Caco-2 (cell line): ENCODE results near the gene CGNL1. TPM values are rescaled to one million over a fixed set of nuclear protein-coding genes. Genes with fewer than 3 reads are reported as not detected.

Experiments
- BruUV-seq: library from RNA; stranded (reverse); fragments of 400-500 nt; replicated peaks from 2 replicates; lab custom pipeline; 2021; lab: Mats Ljungman, UMichigan
- CTCF ChIA-PET: fragments of 300-600 bp; sonication (Branson Sonifier 250); formaldehyde crosslinking; loops from one replicate; lab custom pipeline; 2022; ENCODE audit warnings: antibody characterized with exemption; lab: Charles Lee
- POLR2A ChIA-PET: fragments of 300-600 bp; sonication (Branson Sonifier 250); formaldehyde crosslinking; loops from one replicate; lab custom pipeline; 2022; ENCODE audit warnings: antibody characterized with exemption; lab: Charles Lee
- DNase-seq, 2 experiments: peaks; one replicate each; pipeline versions ENCODE4 v3.0.0 to v3.0.0-alpha.2; 2020 to 2022
- H3K27me3 ChIP-seq: replicated peaks from 2 replicates; pipeline ENCODE4 v1.6.0; 2011; ENCODE audit warnings: low read length; ENCODE audit not compliant: control insufficient read depth, insufficient read depth
- H3K36me3 ChIP-seq: 2 replicates; pipeline ENCODE4 v1.5.1; 2011; ENCODE audit warnings: low read length; ENCODE audit not compliant: control insufficient read depth, insufficient read depth
- H3K4me1 ChIP-seq: fragments of 250-450 bp; sonication (Bioruptor Pico); 2 replicates; pipeline ENCODE4 v1.5.1; 2020; ENCODE audit warnings: mild to moderate bottlenecking
- H3K4me3 ChIP-seq: 2 replicates; pipeline ENCODE4 v1.5.1; 2011; ENCODE audit warnings: low read depth, mild to moderate bottlenecking, control low read depth, low read length
- H3K9me3 ChIP-seq: fragments of 250-450 bp; sonication (Bioruptor Pico); 2 replicates; pipeline ENCODE4 v1.5.1; 2020; ENCODE audit warnings: mild to moderate bottlenecking, moderate library complexity
- H3K27ac Mint-ChIP-seq: one replicate; pipeline ENCODE4 v1.8.0; 2022; ENCODE audit warnings: mixed read lengths; ENCODE audit not compliant: unreplicated experiment
- H3K27me3 Mint-ChIP-seq: one replicate; pipeline ENCODE4 v1.8.0; 2022; ENCODE audit warnings: mixed read lengths; ENCODE audit not compliant: insufficient read depth, unreplicated experiment
- H3K36me3 Mint-ChIP-seq: one replicate; pipeline ENCODE4 v1.8.0; 2022; ENCODE audit warnings: mild to moderate bottlenecking, mixed read lengths; ENCODE audit not compliant: insufficient read depth, unreplicated experiment
- H3K4me1 Mint-ChIP-seq: one replicate; pipeline ENCODE4 v1.8.0; 2022; ENCODE audit warnings: low read depth, mixed read lengths; ENCODE audit not compliant: unreplicated experiment
- H3K4me3 Mint-ChIP-seq: one replicate; pipeline ENCODE4 v1.8.0; 2022; ENCODE audit warnings: mild to moderate bottlenecking, moderate library complexity, mixed read lengths; ENCODE audit not compliant: unreplicated experiment
- H3K9me3 Mint-ChIP-seq: one replicate; pipeline ENCODE4 v1.8.0; 2022; ENCODE audit warnings: mixed read lengths; ENCODE audit not compliant: unreplicated experiment
- CTCF ChIP-seq, 2 experiments: fragments of 200-600 bp in 1 of 2; IDR thresholded peaks; 1 replicate in 1 of 2; 2 replicates in 1 of 2; pipeline versions ENCODE4 v1.5.1 to v1.8.0; 2011 to 2022; ENCODE audit warnings: antibody characterized with exemption in 1 of 2, control low read depth in 1 of 2, inconsistent platforms in 1 of 2, low read depth in 1 of 2, low read length in 1 of 2, mild to moderate bottlenecking in 1 of 2, moderate library complexity in 1 of 2; ENCODE audit not compliant: insufficient read depth in 1 of 2, severe bottlenecking in 1 of 2, unreplicated experiment in 1 of 2
- intact Hi-C: fragments of 100-400 bp; cut with micrococcal nuclease; formaldehyde crosslinking; loops from one replicate; pipeline ENCODE4 v1.10.0; 2022; ENCODE audit not compliant: unreplicated experiment
- total RNA-seq: library from RNA; stranded (reverse); gene quantifications from 2 replicates; pipeline ENCODE4 v1.2.3, GENCODE V29; 2022

Gene CGNL1
- total RNA-seq, 1 experiment from 2014 or later, result 8.3 TPM

GRCh38 chr15:57506422-57506821 is 130.1 kb downstream of the CGNL1 start:
- Mint-ChIP-seq H3K27me3 (no peaks in the 10 kb centered on the region), H3K4me1 (peaks cover 56% of the 10 kb centered on the region), H3K4me3 (peak overlapping the region; percentile 64), H3K36me3 (peaks cover 10% of the 10 kb centered on the region), H3K9me3 (no peaks in the 10 kb centered on the region), H3K27ac (peak overlapping the region; percentile 90)
- intact Hi-C loops, result loop anchor here (1.0 to 2.0 kb wide), 5 partner anchors 9 to 166 kb away; partner anchors contain the start of gene CGNL1
- BruUV-seq, result TSS peak; percentile 92
- TF ChIP-seq CTCF (IDR thresholded peaks at IDR 0.05; ENCODE audit: insufficient read depth in 1 of 2, low read depth in 1 of 2, low read length in 1 of 2, severe bottlenecking in 1 of 2, unreplicated experiment in 1 of 2), result peak; percentile 27 to 49
- ChIA-PET CTCF (interaction anchor here (0.8 to 2.2 kb wide), 8 partner anchors 21 to 166 kb away, joined by 3 to 16 read pairs (median 8); partner anchors contain the start of gene CGNL1), POLR2A (interaction anchor here (1.3 kb wide), 1 partner anchor 45 kb away, joined by 3 read pairs; no protein-coding TSS in a partner anchor)
- peaks cover 64% of the 10 kb centered on the region for H3K4me1 ChIP-seq
- H3K9me3 ChIP-seq, result no peaks in the 10 kb centered on the region
- H3K4me3 ChIP-seq, result no peak overlapping the region
- H3K36me3 ChIP-seq, result no peaks in the 10 kb centered on the region
- H3K27me3 ChIP-seq, result no peaks in the 10 kb centered on the region
- peak; percentile 53 to 58 for DNase-seq

GRCh38 chr15:57507111-57507510 is 130.8 kb downstream of the CGNL1 start:
- intact Hi-C loops, result loop anchor here (2.0 kb wide), 1 partner anchor 130 kb away; the partner anchor contains the start of gene CGNL1
- Mint-ChIP-seq H3K9me3 (no peaks in the 10 kb centered on the region), H3K4me1 (peaks cover 49% of the 10 kb centered on the region), H3K27me3 (no peaks in the 10 kb centered on the region), H3K27ac (peak overlapping the region; percentile 90), H3K36me3 (peaks cover 10% of the 10 kb centered on the region), H3K4me3 (no peak overlapping the region)
- Histone ChIP-seq H3K4me3 (no peak overlapping the region), H3K27me3 (no peaks in the 10 kb centered on the region), H3K4me1 (peaks cover 57% of the 10 kb centered on the region), H3K9me3 (no peaks in the 10 kb centered on the region), H3K36me3 (no peaks in the 10 kb centered on the region)
- no TSS peak for BruUV-seq
- CTCF ChIA-PET, result interaction anchor here (1.6 to 2.2 kb wide), 3 partner anchors 130 to 166 kb away, joined by 12 to 16 read pairs (median 14); partner anchors contain the start of gene CGNL1
- DNase-seq, result no peak
- TF ChIP-seq CTCF (IDR thresholded peaks at IDR 0.05; ENCODE audit: insufficient read depth in 1 of 2, low read depth in 1 of 2, low read length in 1 of 2, severe bottlenecking in 1 of 2, unreplicated experiment in 1 of 2), result no peak
- POLR2A ChIA-PET, result no interaction called here

GRCh38 chr15:57509126-57509525 is 132.8 kb downstream of the CGNL1 start:
- H3K4me3 ChIP-seq, result no peak overlapping the region
- TF ChIP-seq CTCF (IDR thresholded peaks at IDR 0.05; ENCODE audit: insufficient read depth in 1 of 2, low read depth in 1 of 2, low read length in 1 of 2, severe bottlenecking in 1 of 2, unreplicated experiment in 1 of 2), result no peak
- DNase-seq, result no peak
- CTCF ChIA-PET, result no interaction called here
- H3K27me3 Mint-ChIP-seq, result no peaks in the 10 kb centered on the region
- no TSS peak for BruUV-seq
- H3K27me3 ChIP-seq, result no peaks in the 10 kb centered on the region
- no peak overlapping the region for H3K27ac Mint-ChIP-seq
- H3K9me3 ChIP-seq, result no peaks in the 10 kb centered on the region
- no peaks in the 10 kb centered on the region for H3K9me3 Mint-ChIP-seq
- POLR2A ChIA-PET, result no interaction called here
- peaks cover 39% of the 10 kb centered on the region for H3K4me1 Mint-ChIP-seq
- peaks cover 37% of the 10 kb centered on the region for H3K4me1 ChIP-seq
- no peak overlapping the region for H3K4me3 Mint-ChIP-seq
- peaks cover 10% of the 10 kb centered on the region for H3K36me3 Mint-ChIP-seq
- intact Hi-C loops, result no loop called here
- H3K36me3 ChIP-seq, result no peaks in the 10 kb centered on the region
